Naive thymus-derived CD8-positive, alpha-beta T cell (primary cell): ENCODE data around the gene FSCB. TPM values are rescaled to one million over a fixed set of nuclear protein-coding genes. Genes with fewer than 3 reads are reported as not detected.
"Not testable (repeated sequence)": the region's sequence is repeated elsewhere in the genome, so short reads cannot be mapped to it uniquely, and the experiment has no call there.

Experiments
- ATAC-seq, 2 donors: fragments of 150-1000 bp; cut with Tn5 transposase in 1 of 2; sonication (Bioruptor Pico), chemical (Tn5 transposase) in 1 of 2; 1 replicate in 1 of 2; 2 replicates in 1 of 2; pipeline ENCODE4 v1.10.0; 2021; ENCODE audit warnings: mild to moderate bottlenecking in 2 of 2, moderate library complexity in 2 of 2
- POLR2A ChIA-PET: fragments of 350-600 bp; sonication (Branson Sonifier 250); formaldehyde crosslinking; loops from one replicate; lab custom pipeline; 2021; ENCODE audit warnings: antibody characterized with exemption; lab: Charles Lee
- DNase-seq, 10 donors: peaks; one replicate each; pipeline versions ENCODE4 v3.0.0 to v3.0.0-alpha.2; 2020 to 2022
- H3K27ac Mint-ChIP-seq, 10 donors: one replicate each; pipeline ENCODE4 v1.8.0; 2020 to 2022; ENCODE audit warnings: mild to moderate bottlenecking in 10 of 10, mixed read lengths in 10 of 10, moderate library complexity in 4 of 10, inconsistent platforms in 1 of 10
- H3K27me3 Mint-ChIP-seq, 5 donors: one replicate each; pipeline ENCODE4 v1.8.0; 2021 to 2022; ENCODE audit warnings: mixed read lengths in 5 of 5
- H3K36me3 Mint-ChIP-seq, 3 donors: one replicate each; pipeline ENCODE4 v1.8.0; 2020 to 2022; ENCODE audit warnings: mixed read lengths in 3 of 3, mild to moderate bottlenecking in 2 of 3, inconsistent platforms in 1 of 3
- H3K4me1 Mint-ChIP-seq, 4 donors: one replicate each; pipeline ENCODE4 v1.8.0; 2021 to 2022; ENCODE audit warnings: mixed read lengths in 4 of 4
- H3K4me3 Mint-ChIP-seq, 10 donors: one replicate each; pipeline ENCODE4 v1.8.0; 2020 to 2022; ENCODE audit warnings: mild to moderate bottlenecking in 10 of 10, mixed read lengths in 10 of 10, moderate library complexity in 6 of 10, inconsistent platforms in 1 of 10
- H3K9me3 Mint-ChIP-seq, 9 donors: one replicate each; pipeline ENCODE4 v1.8.0; 2020 to 2022; ENCODE audit warnings: mixed read lengths in 9 of 9, mild to moderate bottlenecking in 3 of 9, inconsistent platforms in 1 of 9, moderate library complexity in 1 of 9
- polyA plus RNA-seq, 3 donors: library from polyadenylated mRNA; unstranded; fragments of 300-500 nt; fragmentation: Illumina TruSeq; gene quantifications; one replicate each; pipeline ENCODE4 v1.2.3, GENCODE V29; 2021
- total RNA-seq, 8 experiments: library from RNA in 2 of 8; stranded (reverse) in 2 of 8; gene quantifications; one replicate each; pipeline ENCODE4 v1.2.3 and lab custom pipeline; 2021 to 2026

The FSCB gene
- total RNA-seq: not detected
- polyA plus RNA-seq: not detected
- total RNA-seq (lab: John Stamatoyannopoulos, UW): 0 reads per million in 6 experiments

- DNase-seq (no peak), ATAC-seq (no peak)
- Mint-ChIP-seq H3K36me3 (no peaks in the 10 kb centered on the region), H3K27me3 (no peaks in the 10 kb centered on the region), H3K27ac (no peak within 1 kb of the TSS), H3K4me3 (no peak within 1 kb of the TSS), H3K9me3 (peaks cover 0 to 25% (median 9%) of the 10 kb centered on the region in 9 donors), H3K4me1 (no peaks in the 10 kb centered on the region)
- POLR2A ChIA-PET: no interaction called here
Measured at GRCh38 chr14:44507183-44507582, at the start of gene FSCB. FSCB (minus strand) TSS chr14:44507283; CDS start chr14:44506987, 296 bp downstream.

- POLR2A ChIA-PET: no interaction called here
- H3K27me3 Mint-ChIP-seq: peaks cover 0 to 2% (median 0%) of the 10 kb centered on the region in 5 donors
- H3K36me3 Mint-ChIP-seq: no peaks in the 10 kb centered on the region
- H3K4me1 Mint-ChIP-seq: no peaks in the 10 kb centered on the region
- no peak overlapping the region for H3K4me3 Mint-ChIP-seq
- ATAC-seq: no peak
- peaks cover 0 to 10% (median 2%) of the 10 kb centered on the region in 9 donors for H3K9me3 Mint-ChIP-seq
- H3K27ac Mint-ChIP-seq: no peak overlapping the region
- no peak for DNase-seq
Measured at GRCh38 chr14:44531658-44532057, 24.6 kb upstream of the FSCB start.

- Mint-ChIP-seq H3K4me3 (no peak overlapping the region), H3K27ac (no peak overlapping the region), H3K36me3 (no peaks in the 10 kb centered on the region), H3K9me3 (peaks cover 0 to 10% (median 3%) of the 10 kb centered on the region in 9 donors), H3K27me3 (peaks cover 0 to 2% (median 0%) of the 10 kb centered on the region in 5 donors), H3K4me1 (no peaks in the 10 kb centered on the region)
- POLR2A ChIA-PET: no interaction called here
- no peak for ATAC-seq
- no peak for DNase-seq
Measured at GRCh38 chr14:44530475-44530874, 23.4 kb upstream of the FSCB start.

- Mint-ChIP-seq H3K9me3 (peaks cover 0 to 10% (median 3%) of the 10 kb centered on the region in 9 donors), H3K27me3 (peaks cover 0 to 2% (median 0%) of the 10 kb centered on the region in 5 donors)
- ATAC-seq: no peak
Measured at GRCh38 chr14:44529026-44529425, 21.9 kb upstream of the FSCB start.

GRCh38 chr14:44528180-44528579, 21.1 kb upstream of the FSCB start:
- H3K4me1 Mint-ChIP-seq: no peaks in the 10 kb centered on the region
- DNase-seq (no peak), ATAC-seq (no peak)
- peaks cover 0 to 2% (median 0%) of the 10 kb centered on the region in 5 donors for H3K27me3 Mint-ChIP-seq
- no peak overlapping the region for H3K27ac Mint-ChIP-seq
- POLR2A ChIA-PET: no interaction called here
- no peak overlapping the region for H3K4me3 Mint-ChIP-seq
- peaks cover 0 to 2% (median 0%) of the 10 kb centered on the region in 3 donors for H3K36me3 Mint-ChIP-seq
- peaks cover 0 to 2% (median 0%) of the 10 kb centered on the region in 9 donors for H3K9me3 Mint-ChIP-seq

More at GRCh38 chr14:44529026-44529425, 21.9 kb upstream of the FSCB start:
- no peaks in the 10 kb centered on the region for H3K4me1 Mint-ChIP-seq
- H3K27ac Mint-ChIP-seq: no peak overlapping the region
- no peak for DNase-seq
- POLR2A ChIA-PET: no interaction called here
- H3K36me3 Mint-ChIP-seq: peaks cover 0 to 2% (median 0%) of the 10 kb centered on the region in 3 donors
- H3K4me3 Mint-ChIP-seq: no peak overlapping the region

GRCh38 chr14:44525237-44525636, 18.2 kb upstream of the FSCB start:
- H3K36me3 Mint-ChIP-seq: peaks cover 0 to 2% (median 0%) of the 10 kb centered on the region in 3 donors

GRCh38 chr14:44515668-44516067, 8.6 kb upstream of the FSCB start:
- H3K36me3 Mint-ChIP-seq, DNase-seq, H3K4me1 Mint-ChIP-seq, POLR2A ChIA-PET, H3K27ac Mint-ChIP-seq, H3K4me3 Mint-ChIP-seq, ATAC-seq, H3K27me3 Mint-ChIP-seq: not testable (repeated sequence)
- peaks cover 4 to 56% (median 20%) of the 10 kb centered on the region in 9 donors for H3K9me3 Mint-ChIP-seq

More at GRCh38 chr14:44525237-44525636, 18.2 kb upstream of the FSCB start:
- POLR2A ChIA-PET: no interaction called here
- H3K4me1 Mint-ChIP-seq: no peaks in the 10 kb centered on the region
- ATAC-seq: no peak
- no peak overlapping the region for H3K27ac Mint-ChIP-seq
- peaks cover 0 to 2% (median 0%) of the 10 kb centered on the region in 5 donors for H3K27me3 Mint-ChIP-seq
- no peak overlapping the region for H3K4me3 Mint-ChIP-seq
- peaks cover 0 to 8% (median 7%) of the 10 kb centered on the region in 9 donors for H3K9me3 Mint-ChIP-seq
- DNase-seq: no peak

GRCh38 chr14:44508834-44509233, 1.8 kb upstream of the FSCB start:
- Mint-ChIP-seq H3K36me3 (no peaks in the 10 kb centered on the region), H3K27me3 (no peaks in the 10 kb centered on the region), H3K27ac (no peak overlapping the region), H3K9me3 (peaks cover 0 to 38% (median 7%) of the 10 kb centered on the region in 9 donors), H3K4me3 (no peak overlapping the region), H3K4me1 (no peaks in the 10 kb centered on the region)
- no peak for ATAC-seq
- POLR2A ChIA-PET: no interaction called here
- no peak for DNase-seq

GRCh38 chr14:44505588-44505987, 1.5 kb downstream of the FSCB start:
- Mint-ChIP-seq H3K4me1 (no peaks in the 10 kb centered on the region), H3K27me3 (no peaks in the 10 kb centered on the region), H3K9me3 (peaks cover 0 to 16% (median 5%) of the 10 kb centered on the region in 9 donors), H3K4me3 (no peak overlapping the region), H3K27ac (no peak overlapping the region), H3K36me3 (no peaks in the 10 kb centered on the region)
- DNase-seq (no peak), ATAC-seq (no peak)
- POLR2A ChIA-PET: no interaction called here

- peaks cover 0 to 15% (median 5%) of the 10 kb centered on the region in 9 donors for H3K9me3 Mint-ChIP-seq
- H3K27ac Mint-ChIP-seq: peak overlapping the region in 1 of 10 donors; percentile 74
- POLR2A ChIA-PET: no interaction called here
- ATAC-seq: no peak
- H3K4me1 Mint-ChIP-seq: no peaks in the 10 kb centered on the region
- no peak overlapping the region for H3K4me3 Mint-ChIP-seq
- no peaks in the 10 kb centered on the region for H3K36me3 Mint-ChIP-seq
- no peaks in the 10 kb centered on the region for H3K27me3 Mint-ChIP-seq
- DNase-seq: no peak
Measured at GRCh38 chr14:44497148-44497547, 9.9 kb downstream of the FSCB start.

GRCh38 chr14:44494137-44494536, 12.9 kb downstream of the FSCB start:
- POLR2A ChIA-PET: no interaction called here
- H3K4me3 Mint-ChIP-seq: no peak overlapping the region
- no peak for DNase-seq
- H3K36me3 Mint-ChIP-seq: no peaks in the 10 kb centered on the region
- no peaks in the 10 kb centered on the region for H3K27me3 Mint-ChIP-seq
- no peak overlapping the region for H3K27ac Mint-ChIP-seq
- peaks cover 0 to 17% (median 5%) of the 10 kb centered on the region in 9 donors for H3K9me3 Mint-ChIP-seq
- no peak for ATAC-seq
- no peaks in the 10 kb centered on the region for H3K4me1 Mint-ChIP-seq

- DNase-seq (no peak), ATAC-seq (no peak)
- no peak overlapping the region for H3K4me3 Mint-ChIP-seq
- H3K27ac Mint-ChIP-seq: no peak overlapping the region
- peaks cover 0 to 4% (median 0%) of the 10 kb centered on the region in 3 donors for H3K36me3 Mint-ChIP-seq
- H3K9me3 Mint-ChIP-seq: peaks cover 0 to 24% (median 7%) of the 10 kb centered on the region in 9 donors
- POLR2A ChIA-PET: no interaction called here
- no peaks in the 10 kb centered on the region for H3K4me1 Mint-ChIP-seq
- H3K27me3 Mint-ChIP-seq: peaks cover 0 to 3% (median 0%) of the 10 kb centered on the region in 5 donors
Measured at GRCh38 chr14:44490966-44491365, 16.1 kb downstream of the FSCB start.

- Mint-ChIP-seq H3K4me1 (no peaks in the 10 kb centered on the region), H3K4me3 (no peak overlapping the region), H3K9me3 (peaks cover 3 to 50% (median 8%) of the 10 kb centered on the region in 9 donors), H3K36me3 (peaks cover 0 to 5% (median 0%) of the 10 kb centered on the region in 3 donors), H3K27me3 (peaks cover 0 to 3% (median 0%) of the 10 kb centered on the region in 5 donors), H3K27ac (no peak overlapping the region)
- ATAC-seq (no peak), DNase-seq (no peak)
- POLR2A ChIA-PET: no interaction called here
Measured at GRCh38 chr14:44477953-44478352, 29.1 kb downstream of the FSCB start.

GRCh38 chr14:44468771-44469170, 38.3 kb downstream of the FSCB start:
- no peaks in the 10 kb centered on the region for H3K27me3 Mint-ChIP-seq
- H3K4me1 Mint-ChIP-seq: no peaks in the 10 kb centered on the region
- no peak for ATAC-seq
- peaks cover 0 to 13% (median 2%) of the 10 kb centered on the region in 9 donors for H3K9me3 Mint-ChIP-seq
- H3K27ac Mint-ChIP-seq: no peak overlapping the region
- no peaks in the 10 kb centered on the region for H3K36me3 Mint-ChIP-seq
- DNase-seq: no peak
- POLR2A ChIA-PET: no interaction called here
- H3K4me3 Mint-ChIP-seq: no peak overlapping the region
